22Rv1 (cell line): Measurements from ENCODE around the gene RAC3.

Source experiments
- CTCF ChIP-seq: fragments of 450-650 bp; IDR thresholded peaks from 2 replicates; pipeline ENCODE4 v1.5.1; 2017; ENCODE audit warnings: mild to moderate bottlenecking
- ZFX ChIP-seq: fragments of 450-650 bp; IDR thresholded peaks from 2 replicates; pipeline ENCODE4 v1.6.1; 2017; ENCODE audit warnings: antibody characterized with exemption, borderline replicate concordance

GRCh38 chr17:82025401-82026107 lies 5.9 kb upstream of the RAC3 start:
- TF ChIP-seq CTCF (no peak), ZFX (no peak)
